Kidney (tissue), 14 donors: ENCODE results near the gene SLC2A5. TPM values are rescaled to one million over a fixed set of nuclear protein-coding genes. Genes with fewer than 3 reads are reported as not detected.

Source experiments
- DNase-seq, 5 donors: peaks; one replicate each; pipeline ENCODE4 v3.0.0-alpha.2; 2013 to 2020
- FAIRE-seq: peaks from 2 replicates; lab custom pipeline; 2012; peaks lifted over from hg19 to GRCh38; lab: Jason Lieb, UNC
- H3K27ac ChIP-seq, 2 donors: one replicate each; pipeline ENCODE4 v1.7.0; 2013; ENCODE audit warnings: low read depth in 2 of 2, low read length in 2 of 2, inconsistent platforms in 1 of 2
- H3K27me3 ChIP-seq: one replicate; pipeline ENCODE4 v1.7.1; 2013; ENCODE audit warnings: low read length, inconsistent platforms; ENCODE audit not compliant: control insufficient read depth, insufficient read depth
- H3K36me3 ChIP-seq, 3 donors: one replicate each; pipeline versions ENCODE4 v1.7.0 to v1.7.1; 2013; ENCODE audit warnings: low read length in 3 of 3, control low read depth in 1 of 3, inconsistent platforms in 1 of 3; ENCODE audit not compliant: insufficient read depth in 3 of 3, control insufficient read depth in 2 of 3
- H3K4me1 ChIP-seq, 3 donors: one replicate each; pipeline versions ENCODE4 v1.7.0 to v1.7.1; 2013; ENCODE audit warnings: low read length in 3 of 3, inconsistent platforms in 1 of 3, low read depth in 1 of 3; ENCODE audit not compliant: control insufficient read depth in 2 of 3, insufficient read depth in 2 of 3
- H3K4me3 ChIP-seq, 3 donors: one replicate each; pipeline versions ENCODE4 v1.7.0 to v1.8.1; 2013; ENCODE audit warnings: low read length in 3 of 3, control low read depth in 1 of 3, inconsistent platforms in 1 of 3
- H3K9ac ChIP-seq, 3 donors: one replicate each; pipeline versions ENCODE4 v1.7.0 to v1.7.1; 2013; ENCODE audit warnings: low read length in 3 of 3, control low read depth in 1 of 3, inconsistent platforms in 1 of 3
- H3K9me3 ChIP-seq, 3 donors: one replicate each; pipeline versions ENCODE4 v1.7.0 to v1.7.1; 2013; ENCODE audit warnings: low read length in 3 of 3, control low read depth in 1 of 3, inconsistent platforms in 1 of 3; ENCODE audit not compliant: control insufficient read depth in 2 of 3, insufficient read depth in 1 of 3
- CTCF ChIP-seq: IDR thresholded peaks from 3 replicates; pipeline ENCODE4 v1.5.1; 2012; ENCODE audit warnings: mild to moderate bottlenecking, moderate library complexity, borderline replicate concordance; ENCODE audit not compliant: insufficient read depth; ENCODE audit errors: extremely low read depth
- intact Hi-C: fragments of 100-400 bp; cut with DNase I; formaldehyde crosslinking; loops from one replicate; pipeline ENCODE4 v1.11.1; 2022
- polyA plus RNA-seq: library from polyadenylated mRNA; stranded (reverse); fragments of 350-450 nt; fragmentation: Illumina TruSeq; extraction: RNeasy Lipid Tissue Mini Kit (QIAGEN cat#74804); gene quantifications from one replicate; pipeline ENCODE4 v1.2.3, GENCODE V29; 2014; ENCODE audit warnings: low read depth, low replicate concordance; ENCODE audit not compliant: insufficient read depth
- total RNA-seq: library from RNA; stranded (reverse); fragmentation: NEBNext Ultra II Directional; extraction: Animal tissue kit (Norgen Biotek cat#: 25700); gene quantifications from one replicate; pipeline ENCODE4 v1.2.1, GENCODE V29; 2021
- donor health status: control.
- donor health status: control.
- donor health status: control.
- donor health status: control.
- donor health status: control.
- donor health status: DM: yes; HTN: yes; CAD: no.
- donor health status: Normal renal cell carcinoma (clear cell type).

SLC2A5 gene
- total and polyA plus RNA-seq, 2 donors from 2014 or later: 6.4 to 9.0 TPM

- Histone ChIP-seq H3K9me3 (peaks cover 0 to under 1% (median 0%) of the 10 kb centered on the region in 3 donors), H3K4me1 (no peaks in the 10 kb centered on the region), H3K27me3 (no peaks in the 10 kb centered on the region), H3K9ac (no peak overlapping the region), H3K4me3 (no peak overlapping the region), H3K36me3 (no peaks in the 10 kb centered on the region), H3K27ac (no peak overlapping the region)
- intact Hi-C loops: no loop called here
- no peak for TF ChIP-seq CTCF
- peak in 1 of 5 donors; percentile 23 for DNase-seq
- FAIRE-seq: no peak
Observed at GRCh38 chr1:9040659-9041030, 28.8 kb downstream of the SLC2A5 start.

GRCh38 chr1:9039761-9040658, 29.4 kb downstream of the SLC2A5 start:
- Histone ChIP-seq H3K36me3 (no peaks in the 10 kb centered on the region), H3K9ac (no peak overlapping the region), H3K4me3 (no peak overlapping the region), H3K9me3 (peaks cover 0 to 7% (median 0%) of the 10 kb centered on the region in 3 donors), H3K27me3 (no peaks in the 10 kb centered on the region), H3K27ac (no peak overlapping the region), H3K4me1 (no peaks in the 10 kb centered on the region)
- intact Hi-C loops: no loop called here
- peak in 4 of 5 donors; percentile 43 to 75 (median 59) for DNase-seq
- no peak for TF ChIP-seq CTCF
- no peak for FAIRE-seq

GRCh38 chr1:9038881-9039760, 30.3 kb downstream of the SLC2A5 start:
- FAIRE-seq (no peak), DNase-seq (peak in 1 of 5 donors; percentile 76)
- intact Hi-C loops: no loop called here
- Histone ChIP-seq H3K27ac (no peak overlapping the region), H3K4me3 (no peak overlapping the region), H3K9me3 (peaks cover 0 to 7% (median 0%) of the 10 kb centered on the region in 3 donors), H3K27me3 (no peaks in the 10 kb centered on the region), H3K36me3 (no peaks in the 10 kb centered on the region), H3K9ac (no peak overlapping the region), H3K4me1 (no peaks in the 10 kb centered on the region)
- no peak for TF ChIP-seq CTCF
